ENCODE data around the gene LRIT2.

Gene LRIT2

GRCh38 chr10:84225427-84226173 is at the start of gene LRIT2:
Gene LRIT2, minus strand, starts transcription at chr10:84225544. Its CDS starts 24 bp downstream, at chr10:84225520.
- no peak for DNase-seq (ENCODE audit: low read depth in 2 of 2)

DNA sequence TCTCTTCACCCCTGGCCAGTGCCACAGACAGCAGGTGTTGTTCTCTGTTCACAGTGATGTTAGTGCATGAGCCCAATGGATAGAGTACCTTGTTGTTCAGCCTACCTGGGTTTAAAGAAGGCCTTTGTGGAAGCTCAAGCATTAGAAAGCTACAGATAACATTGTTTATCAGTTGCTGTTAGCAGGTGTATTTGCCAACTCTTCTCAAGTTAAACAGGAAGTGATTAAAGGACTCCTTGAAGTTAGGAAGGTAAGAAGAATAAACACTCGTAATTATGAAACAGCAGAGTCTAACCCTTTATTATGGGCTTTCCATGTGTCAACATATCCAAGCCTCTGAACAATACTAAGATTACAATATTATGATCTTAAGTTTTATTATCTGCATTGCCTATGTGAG is 45.4 kb upstream of the LRIT2 start:
- DNase-seq (ENCODE audit: low read depth in 2 of 2) = no peak

DNA sequence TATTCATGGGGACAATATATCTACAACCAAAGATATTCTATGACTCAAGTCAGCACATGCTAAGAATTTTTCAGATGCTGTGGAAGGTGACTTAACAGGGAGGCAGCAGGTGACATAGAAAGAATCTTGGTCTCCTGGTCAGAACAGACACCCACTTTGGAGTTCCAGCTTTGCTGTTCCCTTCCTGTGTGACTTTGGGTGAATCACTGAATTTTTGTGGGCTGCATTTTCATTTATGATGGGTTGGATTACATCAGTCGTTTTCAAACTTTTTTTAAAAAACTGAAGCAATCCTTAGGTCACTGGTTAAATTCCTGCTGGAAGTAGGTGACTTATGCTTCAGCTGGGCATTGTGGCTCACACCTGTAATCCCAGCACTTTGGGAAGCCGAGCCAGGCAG is 44.4 kb upstream of the LRIT2 start:
- peak; percentile 32 to 36 for DNase-seq (ENCODE audit: low read depth in 2 of 2)

DNA sequence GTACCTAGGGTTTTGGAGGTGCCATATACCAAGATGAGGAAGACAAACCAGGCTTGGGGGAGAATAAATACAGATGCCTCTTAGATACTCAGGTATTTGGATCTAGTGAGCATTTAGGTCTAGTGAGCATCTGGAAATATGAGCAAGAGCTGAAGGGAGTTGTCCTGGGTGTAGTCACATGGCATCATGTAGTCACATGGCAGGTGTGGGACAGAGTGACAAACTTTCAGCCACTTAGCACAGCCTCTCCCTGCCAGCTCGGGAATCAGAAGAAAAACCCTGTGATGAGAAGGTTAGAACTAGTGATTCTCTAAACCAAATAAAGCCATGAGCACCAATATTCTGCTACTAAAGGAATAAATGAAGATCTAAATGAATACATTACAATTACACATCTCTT is 43.8 kb upstream of the LRIT2 start:
- no peak for DNase-seq (ENCODE audit: low read depth in 2 of 2)

- DNase-seq (ENCODE audit: low read depth in 2 of 2) = no peak
Observed at GRCh38 chr10:84267503-84268126, 42.3 kb upstream of the LRIT2 start.

- no peak for DNase-seq (ENCODE audit: low read depth in 2 of 2)
Observed at GRCh38 chr10:84265418-84265817, 40.1 kb upstream of the LRIT2 start.

DNA sequence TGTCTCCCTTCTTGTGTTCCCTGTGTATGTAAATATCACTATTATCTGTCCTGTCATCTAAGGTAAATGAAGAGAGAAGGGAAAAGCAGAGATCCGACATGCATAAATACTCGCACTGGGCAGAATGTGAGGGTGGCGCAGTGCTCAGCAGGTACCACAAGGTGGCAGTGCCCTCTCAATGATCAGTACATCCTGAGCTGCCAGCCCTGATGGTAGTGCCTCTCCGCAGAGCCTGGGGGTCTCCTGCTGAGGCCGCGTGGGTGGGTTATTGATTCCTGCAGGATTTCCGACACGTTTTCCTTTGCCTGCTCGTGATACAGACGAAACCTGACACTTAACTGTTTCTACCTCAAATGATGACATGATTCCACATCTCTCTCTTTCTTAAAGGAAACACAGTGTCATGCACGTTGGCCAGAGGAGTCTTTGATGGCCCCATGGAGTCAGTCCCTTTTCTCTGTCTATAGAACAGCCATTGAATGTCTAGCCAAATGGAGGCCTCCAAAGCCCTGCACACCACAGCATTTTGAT is 39.3 kb upstream of the LRIT2 start:
- peak; percentile 13 to 16 for DNase-seq (ENCODE audit: low read depth in 2 of 2)

DNA sequence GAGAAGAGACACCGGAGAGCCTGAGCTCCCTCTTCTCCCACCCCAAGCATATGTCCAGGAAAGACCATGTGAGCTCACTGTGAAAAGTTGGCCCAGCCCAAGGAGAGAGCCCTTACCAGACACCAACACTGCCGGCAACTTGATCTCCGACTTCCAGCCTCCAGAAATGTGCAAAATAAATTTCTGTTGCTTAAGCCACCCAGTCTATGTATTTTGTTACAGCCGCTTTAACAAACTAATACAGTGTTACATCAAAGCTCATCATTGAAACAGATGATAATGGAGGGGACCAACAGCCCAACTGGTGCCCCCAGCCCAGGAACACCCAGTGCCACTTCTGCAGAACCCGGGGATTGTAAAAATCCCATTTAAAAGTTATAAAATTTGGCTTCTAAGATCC is 38.4 kb upstream of the LRIT2 start:
- no peak for DNase-seq (ENCODE audit: low read depth in 2 of 2)

GRCh38 chr10:84262190-84262956 is 37.0 kb upstream of the LRIT2 start:
- DNase-seq (ENCODE audit: low read depth in 2 of 2) = no peak

GRCh38 chr10:84261236-84261915 is 36.0 kb upstream of the LRIT2 start:
- no peak for DNase-seq (ENCODE audit: low read depth in 2 of 2)

DNA sequence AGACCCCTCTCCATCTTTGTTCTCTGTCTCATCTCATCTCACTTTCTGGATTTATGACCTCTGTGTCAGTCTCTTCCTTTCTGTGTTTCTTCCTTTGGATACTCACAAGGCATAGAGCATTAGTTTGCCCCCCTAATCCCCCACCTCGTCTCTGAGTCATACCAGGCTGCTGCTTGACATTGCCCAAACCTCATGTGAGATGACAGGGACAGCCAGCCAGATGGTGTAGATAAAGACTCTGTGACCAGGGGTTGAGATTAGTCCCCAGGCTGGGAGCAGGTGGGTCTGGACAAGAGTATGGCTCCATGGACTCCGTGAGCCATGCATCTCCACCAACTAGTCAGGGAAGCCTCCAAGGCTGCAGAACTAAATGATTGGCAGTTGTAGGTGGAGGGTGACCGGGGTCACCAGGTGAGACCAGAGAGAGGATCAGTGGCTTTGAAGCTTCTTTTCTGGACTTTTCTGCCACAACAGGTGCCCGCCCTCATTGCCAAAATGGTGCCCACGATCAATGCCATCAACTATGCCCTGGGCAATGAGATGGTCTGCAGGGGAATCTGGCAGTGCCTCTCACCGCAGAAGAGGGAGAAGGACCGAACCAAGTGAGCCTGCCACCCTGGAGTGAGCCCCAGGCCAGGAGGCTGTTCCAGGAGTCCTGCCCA is 32.8 kb upstream of the LRIT2 start:
- no peak for DNase-seq (ENCODE audit: low read depth in 2 of 2)

GRCh38 chr10:84257343-84258020 is 32.1 kb upstream of the LRIT2 start:
- no peak for DNase-seq (ENCODE audit: low read depth in 2 of 2)

DNA sequence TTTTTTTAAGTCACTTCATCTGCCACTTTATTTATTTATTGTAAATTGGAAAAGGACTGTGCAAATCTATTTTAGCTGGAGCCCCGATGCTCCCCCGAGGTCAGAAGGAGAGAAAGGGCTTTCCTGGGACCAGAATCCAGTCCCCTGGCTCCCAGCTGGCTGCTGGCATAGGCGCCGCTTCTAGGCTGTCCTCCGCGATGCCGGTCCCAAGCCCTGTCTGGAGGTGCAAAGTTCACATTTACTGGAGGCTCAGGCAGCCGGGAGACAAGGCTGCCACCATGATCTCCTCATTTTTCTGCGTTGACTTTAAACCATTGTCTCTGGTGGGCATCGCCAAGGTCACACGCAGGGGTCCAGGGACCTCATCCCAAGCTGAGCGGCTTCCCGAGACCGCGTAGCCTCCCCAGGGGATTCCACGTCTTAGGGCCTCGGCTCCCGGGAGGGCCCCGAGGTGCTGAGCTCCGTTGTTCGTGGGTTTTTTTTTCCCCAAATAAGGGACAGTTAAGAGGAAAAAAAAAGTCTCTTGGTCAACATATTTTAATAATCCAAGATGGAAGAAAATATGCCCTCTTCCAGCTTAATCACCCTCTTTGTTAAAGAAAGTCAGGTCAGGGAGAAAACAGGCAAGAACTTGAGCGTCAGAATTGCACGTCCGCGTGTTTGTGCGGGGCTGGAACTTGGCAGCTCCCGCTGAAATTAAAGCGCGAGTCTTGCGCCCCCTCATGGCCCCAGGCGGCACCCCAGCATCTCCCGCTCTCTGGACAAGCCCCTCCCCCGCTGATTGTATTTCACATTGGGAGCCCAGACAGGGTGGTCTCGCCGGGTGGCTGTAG is 31.4 kb upstream of the LRIT2 start:
- DNase-seq (ENCODE audit: low read depth in 2 of 2) = no peak

GRCh38 chr10:84254552-84255478 is 29.5 kb upstream of the LRIT2 start:
- no peak for DNase-seq (ENCODE audit: low read depth in 2 of 2)

DNA sequence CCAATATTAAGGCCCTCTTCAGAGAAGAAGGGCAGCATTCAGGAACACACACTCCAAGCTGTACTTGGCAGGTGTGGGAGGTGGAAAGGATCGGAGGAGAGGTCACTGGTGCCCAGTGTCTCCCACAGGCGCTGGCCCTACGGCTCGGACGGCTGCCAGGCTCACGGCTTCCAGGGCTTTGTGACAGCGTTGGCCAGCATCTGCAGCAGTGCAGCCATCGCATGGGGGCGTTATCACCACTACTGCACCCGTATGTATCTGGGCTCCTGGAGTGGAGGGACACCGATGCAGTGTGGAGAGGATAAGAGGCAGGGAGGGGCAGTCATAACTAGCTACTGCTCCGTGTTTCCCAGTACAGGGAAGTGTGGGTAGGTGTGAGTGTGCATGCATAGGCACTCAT is 23.4 kb upstream of the LRIT2 start:
- no peak for DNase-seq (ENCODE audit: low read depth in 2 of 2)

GRCh38 chr10:84247496-84247895 is 22.2 kb upstream of the LRIT2 start:
- DNase-seq (ENCODE audit: low read depth in 2 of 2) = no peak

DNA sequence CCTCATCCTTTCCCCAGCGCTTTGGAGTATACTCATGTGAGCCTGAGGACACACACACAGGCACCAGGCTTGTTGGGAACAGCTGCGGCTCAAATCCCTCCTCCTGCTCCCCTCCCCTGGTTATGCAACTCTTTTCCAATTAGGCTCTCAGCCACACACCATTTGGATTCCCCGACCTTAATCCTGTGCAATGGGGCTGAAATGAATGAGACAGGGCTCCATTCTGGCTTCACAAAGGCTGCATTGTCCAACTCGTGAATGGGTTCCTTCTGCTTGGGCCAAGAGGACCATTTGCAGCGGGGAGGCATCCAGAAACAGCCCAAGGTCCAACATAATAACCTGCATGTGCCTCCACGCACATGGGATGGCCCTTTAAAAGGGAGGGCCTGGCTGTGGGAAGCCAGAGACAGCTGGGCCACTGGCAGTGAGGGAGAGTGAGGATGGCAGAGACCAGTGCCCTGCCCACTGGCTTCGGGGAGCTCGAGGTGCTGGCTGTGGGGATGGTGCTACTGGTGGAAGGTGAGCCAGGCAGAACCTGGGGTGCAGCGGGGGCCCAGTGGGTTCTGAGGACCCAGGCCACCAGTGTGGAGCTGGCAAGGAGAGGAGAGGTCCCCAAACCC is 19.4 kb upstream of the LRIT2 start, which contains the start of gene RGR:
Gene RGR (plus strand): TSS at position 403 of the 620 bp plus-strand sequence. CDS start 38 bp downstream, at position 441.
- DNase-seq (ENCODE audit: low read depth in 2 of 2) = no peak

DNA sequence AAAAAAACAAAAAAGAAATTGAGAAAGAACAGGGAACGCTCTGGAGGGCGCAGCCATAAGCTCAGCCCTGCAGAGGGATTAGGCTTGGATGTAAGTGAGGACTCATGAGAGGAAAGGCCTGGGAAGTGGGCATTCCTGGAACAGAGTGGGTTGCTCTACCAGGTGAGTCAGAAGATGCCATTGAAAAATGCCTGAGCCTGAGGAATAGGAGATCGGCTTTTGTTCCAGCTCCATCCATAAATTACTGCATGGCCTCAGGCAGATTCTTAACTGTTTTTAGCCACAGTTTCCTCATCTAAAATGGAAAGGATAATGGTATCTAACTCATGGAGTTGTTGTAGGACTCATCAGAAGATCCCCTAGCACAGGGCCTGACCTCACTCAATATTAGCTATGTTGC is 18.4 kb upstream of the LRIT2 start:
- DNase-seq (ENCODE audit: low read depth in 2 of 2) = no peak
